GM19238 (cell line): ENCODE measurements around the gene CMBL.
A peak's percentile ranks its signal among the peaks of the same experiment; 100 is the strongest.
"Not testable (repeated sequence)": the region's sequence is repeated elsewhere in the genome, so short reads cannot be mapped to it uniquely, and the experiment has no call there.

Experiments
- DNase-seq: peaks from one replicate; pipeline ENCODE4 v3.0.0; 2011; ENCODE audit warnings: low spot score; ENCODE audit not compliant: insufficient read length

Gene CMBL

GRCh38 chr5:10285362-10285761, 22.3 kb downstream of the CMBL start:
- not testable (repeated sequence) for DNase-seq

DNA sequence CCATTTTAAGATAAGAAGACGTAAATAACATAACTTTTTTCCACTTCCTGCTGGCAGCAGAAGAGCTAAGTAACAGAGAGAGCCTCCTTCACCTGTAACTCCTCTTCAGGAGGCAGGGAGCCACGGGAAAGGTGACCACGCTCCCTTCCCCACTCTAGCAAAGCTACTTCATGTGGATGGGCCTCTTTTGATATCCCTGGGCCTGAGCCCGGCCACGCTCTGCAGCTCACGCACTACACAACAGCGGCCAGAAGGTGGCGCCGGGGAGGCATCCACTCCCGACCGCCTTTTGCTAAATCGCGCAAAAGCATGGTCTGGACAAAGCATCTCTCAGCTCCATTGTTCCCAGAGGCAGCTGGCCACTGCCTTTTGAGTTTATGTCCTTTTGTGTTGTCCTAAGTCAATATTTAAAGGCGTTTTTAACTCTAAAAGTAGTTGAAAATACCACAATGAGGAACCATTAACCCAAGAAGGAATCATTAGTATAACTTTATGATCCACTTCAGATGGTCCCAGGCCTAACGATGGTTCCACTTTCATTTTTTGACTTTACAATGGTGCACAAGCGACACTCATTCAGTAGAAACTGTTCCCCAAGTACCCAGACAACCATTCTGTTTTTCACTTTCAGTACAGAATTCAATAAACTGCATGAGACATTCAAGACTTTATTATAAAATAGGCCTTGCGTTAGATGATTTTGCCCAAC, 23.6 kb downstream of the CMBL start:
- peak; percentile 72 for DNase-seq

- no peak for DNase-seq
These were observed 27.6 kb downstream of the CMBL start for GRCh38 chr5:10279925-10280720.

GRCh38 chr5:10279328-10279727, 28.4 kb downstream of the CMBL start:
- DNase-seq, result no peak

DNA sequence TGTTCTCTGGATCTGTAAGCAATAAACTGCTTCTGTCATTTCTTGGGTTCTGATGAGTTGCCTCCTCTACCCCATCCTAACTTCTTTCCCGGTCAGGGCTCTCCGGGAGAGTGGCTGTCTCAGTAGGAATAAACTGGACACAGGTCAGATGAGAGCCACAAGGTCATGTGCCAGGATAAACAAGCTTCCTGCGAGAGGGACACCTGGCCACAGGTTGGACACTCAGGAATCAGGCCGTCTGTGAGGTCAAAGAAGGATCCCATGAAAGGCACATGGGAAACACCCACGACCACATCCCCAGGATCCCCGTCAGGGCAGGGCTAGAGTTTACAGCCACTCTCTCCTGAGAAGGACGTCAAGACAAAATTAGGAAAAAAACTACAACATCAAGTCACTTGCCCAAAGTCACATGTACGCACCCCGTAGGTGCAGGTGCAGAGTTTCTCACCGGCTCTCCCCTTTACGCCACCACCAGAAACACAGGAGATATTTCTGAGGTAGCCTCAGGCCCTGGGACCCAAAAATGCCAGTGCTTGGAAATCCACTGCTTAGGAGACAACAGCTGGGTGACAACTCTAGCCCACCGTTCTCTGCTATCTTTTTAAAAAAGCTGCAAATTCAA, 28.9 kb downstream of the CMBL start:
- DNase-seq, result no peak

DNA sequence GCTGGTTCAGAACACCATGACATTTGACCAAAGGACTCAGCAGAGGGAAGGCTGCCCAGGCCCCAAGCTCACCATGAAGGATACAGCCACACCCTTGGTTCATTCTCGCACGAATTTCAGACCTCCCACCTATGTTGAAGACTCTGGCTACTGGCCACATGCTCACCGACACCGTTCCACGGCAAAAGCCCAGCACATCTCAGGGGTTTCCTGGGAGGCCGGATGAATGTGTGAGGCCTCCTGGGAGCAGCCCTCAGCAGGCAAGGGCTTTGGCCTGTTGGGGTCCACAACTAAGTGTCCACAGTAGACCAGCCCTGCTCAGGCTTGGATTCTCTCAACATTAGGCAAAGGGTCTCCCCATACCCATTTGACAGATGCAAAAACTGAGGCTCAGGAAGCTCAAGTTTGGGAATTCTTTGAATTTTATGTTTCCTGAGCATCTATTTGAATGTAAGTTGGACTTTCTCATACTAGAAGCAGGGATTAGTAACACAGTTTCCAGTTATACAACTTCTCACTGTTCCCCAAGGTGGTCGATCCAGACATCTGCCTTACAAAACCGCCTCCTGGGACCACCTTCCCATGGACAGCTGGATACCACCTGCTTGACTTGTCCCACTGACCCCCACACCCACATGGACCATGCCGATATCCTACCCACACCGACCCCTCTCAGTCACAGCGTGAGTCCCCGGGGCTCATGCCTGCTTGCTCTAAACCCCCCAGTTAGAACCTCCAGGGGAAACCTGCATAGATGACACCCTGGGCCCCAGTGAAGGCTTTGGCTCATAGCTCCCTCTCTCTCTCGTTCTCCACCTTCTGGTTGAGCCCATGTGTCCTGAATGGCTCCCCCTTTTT, 29.7 kb downstream of the CMBL start:
- DNase-seq, result no peak

- no peak for DNase-seq
These were observed 31.0 kb downstream of the CMBL start for GRCh38 chr5:10276691-10277090.

GRCh38 chr5:10275991-10276390, 31.7 kb downstream of the CMBL start:
- DNase-seq, result no peak

GRCh38 chr5:10275460-10275859, 32.2 kb downstream of the CMBL start:
- no peak for DNase-seq

DNA sequence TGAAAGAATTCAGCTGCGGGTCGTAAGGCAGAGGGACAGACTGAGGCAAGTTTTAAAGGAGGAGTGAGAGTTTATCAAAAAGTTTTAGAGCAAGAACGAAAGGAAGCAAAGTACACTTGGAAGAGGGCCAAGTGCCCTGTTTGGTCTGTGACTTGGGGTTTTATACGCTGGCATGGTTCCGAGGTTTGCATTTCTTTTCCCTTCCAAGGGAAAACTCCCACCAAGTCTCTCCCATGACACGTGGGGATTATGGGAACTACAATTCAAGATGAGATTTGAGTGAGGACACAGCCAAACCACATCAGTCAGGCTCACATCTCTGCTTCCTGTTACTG, 34.9 kb downstream of the CMBL start:
- not testable (repeated sequence) for DNase-seq

DNA sequence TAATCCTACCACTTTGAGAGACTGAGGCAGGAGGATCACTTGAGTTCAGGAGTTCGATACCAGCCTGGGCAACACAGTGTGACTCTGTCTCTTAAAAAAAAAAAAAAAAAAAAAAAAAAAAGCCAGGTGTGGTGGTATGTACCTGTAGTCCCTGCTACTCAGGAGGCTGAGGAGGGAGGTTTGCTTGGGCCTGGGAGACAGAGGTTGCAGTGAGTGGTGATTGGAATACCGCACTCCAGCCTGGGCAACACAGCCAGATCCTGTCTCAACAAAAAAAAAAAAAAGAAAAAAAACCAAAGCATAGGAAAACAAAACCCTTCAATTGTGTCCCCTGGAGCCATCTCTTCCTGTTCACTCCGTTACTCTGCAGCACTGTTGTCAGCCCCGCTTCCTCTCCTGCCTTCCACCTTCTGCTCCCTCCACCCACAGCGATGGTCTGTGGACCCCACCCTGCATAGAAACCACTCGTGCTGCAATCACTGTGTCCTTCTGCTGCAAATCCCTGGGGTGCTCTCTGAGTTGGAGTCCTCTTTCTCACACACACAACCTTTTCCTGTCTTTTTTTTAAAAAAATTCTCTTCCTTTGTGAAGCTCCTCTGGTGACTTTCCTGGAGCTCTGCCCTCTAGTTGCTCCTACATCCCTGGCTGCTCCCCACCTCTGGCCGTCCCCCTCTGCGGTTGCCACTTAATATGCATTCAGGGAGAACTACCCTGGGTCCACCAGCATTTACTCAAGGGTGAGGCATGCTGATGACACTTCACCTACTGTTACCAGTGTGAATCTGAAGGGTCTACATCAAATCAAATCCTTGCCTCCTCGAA, 35.4 kb downstream of the CMBL start:
- no peak for DNase-seq

- no peak for DNase-seq
These were observed 39.6 kb downstream of the CMBL start for GRCh38 chr5:10268100-10268499.

- no peak for DNase-seq
These were observed 40.9 kb downstream of the CMBL start for GRCh38 chr5:10266839-10267238.

DNA sequence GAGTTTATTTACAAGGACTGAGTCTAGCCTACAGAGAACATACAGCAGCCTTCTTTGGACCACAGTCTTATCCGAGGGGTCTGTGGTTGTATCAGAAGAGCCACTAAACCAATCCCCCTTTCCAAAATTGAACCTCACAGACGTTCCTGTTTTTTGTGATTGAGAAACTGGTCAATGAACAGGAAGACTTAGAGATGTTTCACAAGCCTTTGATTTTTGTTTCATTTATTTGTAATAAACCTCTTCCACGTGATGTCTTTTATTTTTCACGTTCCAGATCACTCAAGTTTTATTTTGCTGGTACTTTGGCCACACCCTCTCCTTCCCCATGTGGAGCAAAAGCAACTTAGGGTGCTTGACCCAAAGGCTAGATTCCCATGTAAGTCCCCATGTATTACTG, 41.6 kb downstream of the CMBL start:
- no peak for DNase-seq

GRCh38 chr5:10265245-10266109, 42.2 kb downstream of the CMBL start:
- DNase-seq, result no peak

DNA sequence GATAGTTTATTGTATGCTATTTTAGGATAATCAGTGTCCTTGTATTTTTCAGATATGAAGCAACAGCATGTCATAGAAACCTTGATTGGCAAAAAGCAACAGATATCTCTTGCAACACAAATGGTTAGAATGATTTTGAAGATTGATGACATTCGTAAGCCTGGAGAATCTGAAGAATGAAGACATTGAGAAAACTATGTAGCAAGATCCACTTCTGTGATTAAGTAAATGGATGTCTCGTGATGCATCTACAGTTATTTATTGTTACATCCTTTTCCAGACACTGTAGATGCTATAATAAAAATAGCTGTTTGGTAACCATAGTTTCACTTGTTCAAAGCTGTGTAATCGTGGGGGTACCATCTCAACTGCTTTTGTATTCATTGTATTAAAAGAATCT, 43.1 kb downstream of the CMBL start:
- no peak for DNase-seq

- no peak for DNase-seq
These were observed 44.7 kb downstream of the CMBL start for GRCh38 chr5:10262995-10263394.

DNA sequence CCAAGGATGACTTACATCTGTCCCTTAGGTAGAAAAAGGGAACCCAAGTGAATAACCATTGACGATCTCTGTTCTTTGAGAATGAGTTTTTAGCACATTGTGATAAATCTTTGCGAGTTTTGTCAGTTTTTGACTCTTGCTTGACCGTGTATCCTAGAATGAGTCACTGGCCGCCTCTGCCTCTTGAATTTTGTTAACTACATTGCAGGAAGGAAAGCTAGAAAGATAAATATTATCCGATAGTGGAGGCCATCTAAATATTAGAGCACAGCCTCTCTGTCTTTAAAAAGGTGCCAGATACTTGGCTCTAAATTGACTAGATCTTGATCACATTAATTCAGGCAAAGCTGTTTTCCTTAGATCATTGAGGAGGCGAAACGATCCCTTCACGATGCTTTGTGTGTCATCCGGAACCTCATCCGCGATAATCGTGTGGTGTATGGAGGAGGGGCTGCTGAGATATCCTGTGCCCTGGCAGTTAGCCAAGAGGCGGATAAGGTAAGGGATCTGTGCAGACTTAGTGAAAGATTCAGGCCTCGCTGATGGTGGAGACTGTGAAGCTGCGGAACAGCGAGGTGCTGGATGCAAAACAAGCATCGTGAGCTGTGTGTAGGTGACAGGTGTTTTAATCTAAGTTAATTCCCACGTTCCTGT, 45.5 kb downstream of the CMBL start:
- no peak for DNase-seq

GRCh38 chr5:10261065-10261464, 46.6 kb downstream of the CMBL start:
- DNase-seq, result no peak
